ENCODE results near the gene EFCAB8. TPM values are rescaled to one million over a fixed set of nuclear protein-coding genes. Genes with fewer than 3 reads are reported as not detected.

EFCAB8 gene
- total and polyA plus RNA-seq, 9 donors, result 0.08 to 0.20 TPM; not detected in 7

GRCh38 chr20:32988008-32988407 lies 129.3 kb downstream of the EFCAB8 start:
- Histone ChIP-seq H3K27ac (no peak overlapping the region), H3K4me1 (ENCODE audit: insufficient read depth) (no peaks in the 10 kb centered on the region), H3K27me3 (no peaks in the 10 kb centered on the region), H3K9me3 (no peaks in the 10 kb centered on the region), H3K36me3 (no peaks in the 10 kb centered on the region), H3K4me3 (no peak overlapping the region)
- intact Hi-C loops (cut with DNase I), result no loop called here
- no peak for DNase-seq
- TF ChIP-seq EP300 (IDR thresholded peaks at IDR 0.05), result no peak
- TF ChIP-seq POLR2A (IDR thresholded peaks at IDR 0.05), result no peak
- no peak for TF ChIP-seq CTCF (IDR thresholded peaks at IDR 0.05)
- WGBS, 3 donors, result 78 to 83% (median 81%) methylated on average over 16 of the region's 16 CpGs

- TF ChIP-seq CTCF (IDR thresholded peaks at IDR 0.05), result no peak
- no peak for TF ChIP-seq POLR2A (IDR thresholded peaks at IDR 0.05)
- TF ChIP-seq EP300 (IDR thresholded peaks at IDR 0.05), result no peak
- DNase-seq, result no peak
- Histone ChIP-seq H3K36me3 (no peaks in the 10 kb centered on the region), H3K9me3 (no peaks in the 10 kb centered on the region), H3K4me3 (no peak overlapping the region), H3K4me1 (ENCODE audit: insufficient read depth) (no peaks in the 10 kb centered on the region), H3K27me3 (no peaks in the 10 kb centered on the region), H3K27ac (no peak overlapping the region)
- 79 to 93% (median 79%) methylated on average over 14 of the region's 14 CpGs for WGBS, 3 donors
- intact Hi-C loops (cut with DNase I), result no loop called here
Measured at GRCh38 chr20:32989507-32990283, 131.0 kb downstream of the EFCAB8 start.

- intact Hi-C loops (cut with DNase I), result no loop called here
- no peaks in the 10 kb centered on the region for H3K4me1 ChIP-seq (ENCODE audit: insufficient read depth)
- H3K36me3 ChIP-seq, result no peaks in the 10 kb centered on the region
- H3K9me3 ChIP-seq, result no peaks in the 10 kb centered on the region
- H3K4me3 ChIP-seq, result no peak overlapping the region
- DNase-seq, result no peak
- TF ChIP-seq CTCF (IDR thresholded peaks at IDR 0.05) (no peak), POLR2A (IDR thresholded peaks at IDR 0.05) (no peak), EP300 (IDR thresholded peaks at IDR 0.05) (no peak)
- H3K27me3 ChIP-seq, result no peaks in the 10 kb centered on the region
- H3K27ac ChIP-seq, result no peak overlapping the region
- 36 to 71% (median 49%) methylated on average over 3 of the region's 3 CpGs for WGBS, 3 donors
Measured at GRCh38 chr20:32990426-32990825, 131.7 kb downstream of the EFCAB8 start.

GRCh38 chr20:32991383-32991782 lies 132.7 kb downstream of the EFCAB8 start:
- Histone ChIP-seq H3K4me1 (ENCODE audit: insufficient read depth) (no peaks in the 10 kb centered on the region), H3K27ac (no peak overlapping the region), H3K4me3 (no peak overlapping the region), H3K36me3 (no peaks in the 10 kb centered on the region), H3K9me3 (no peaks in the 10 kb centered on the region), H3K27me3 (no peaks in the 10 kb centered on the region)
- WGBS, 3 donors, result 55 to 72% (median 62%) methylated on average over 3 of the region's 3 CpGs
- DNase-seq, result no peak
- no peak for TF ChIP-seq CTCF (IDR thresholded peaks at IDR 0.05)
- TF ChIP-seq POLR2A (IDR thresholded peaks at IDR 0.05), result no peak
- TF ChIP-seq EP300 (IDR thresholded peaks at IDR 0.05), result no peak
- intact Hi-C loops (cut with DNase I), result no loop called here

Data from ovary (tissue), 9 donors.